ENCODE measurements around the gene RAB38.

RAB38 gene

DNA sequence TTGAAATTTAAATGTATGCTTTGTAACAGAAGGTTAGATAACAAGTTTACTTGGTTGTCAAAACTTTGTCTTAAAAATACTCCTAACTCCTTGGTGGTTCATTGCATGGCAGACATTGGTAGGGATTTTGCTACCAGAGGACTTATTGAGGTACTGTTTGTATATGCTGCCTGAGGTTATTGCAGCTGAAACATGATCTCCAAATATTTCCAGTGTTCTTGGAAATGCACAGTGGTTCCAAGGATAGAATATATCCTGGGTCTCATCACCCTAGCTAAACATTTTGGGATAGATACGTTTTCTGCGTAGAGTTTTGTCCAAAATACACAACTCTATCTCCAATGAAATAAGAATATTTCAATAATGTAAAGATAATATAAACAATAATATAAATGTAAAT, 109.2 kb downstream of the RAB38 start:
- no peak for DNase-seq
- H3K27me3 Mint-ChIP-seq: peaks cover 21 to 26% of the 10 kb centered on the region in 2 donors
- H3K4me3 Mint-ChIP-seq: no peak overlapping the region
- no peaks in the 10 kb centered on the region for H3K4me1 Mint-ChIP-seq (ENCODE audit: low read depth in 2 of 2)
- H3K27ac Mint-ChIP-seq: no peak overlapping the region
- no peaks in the 10 kb centered on the region for H3K9me3 Mint-ChIP-seq
- no peak for ATAC-seq (replicated peaks)
- H3K36me3 Mint-ChIP-seq (ENCODE audit: insufficient read depth): no peaks in the 10 kb centered on the region

DNA sequence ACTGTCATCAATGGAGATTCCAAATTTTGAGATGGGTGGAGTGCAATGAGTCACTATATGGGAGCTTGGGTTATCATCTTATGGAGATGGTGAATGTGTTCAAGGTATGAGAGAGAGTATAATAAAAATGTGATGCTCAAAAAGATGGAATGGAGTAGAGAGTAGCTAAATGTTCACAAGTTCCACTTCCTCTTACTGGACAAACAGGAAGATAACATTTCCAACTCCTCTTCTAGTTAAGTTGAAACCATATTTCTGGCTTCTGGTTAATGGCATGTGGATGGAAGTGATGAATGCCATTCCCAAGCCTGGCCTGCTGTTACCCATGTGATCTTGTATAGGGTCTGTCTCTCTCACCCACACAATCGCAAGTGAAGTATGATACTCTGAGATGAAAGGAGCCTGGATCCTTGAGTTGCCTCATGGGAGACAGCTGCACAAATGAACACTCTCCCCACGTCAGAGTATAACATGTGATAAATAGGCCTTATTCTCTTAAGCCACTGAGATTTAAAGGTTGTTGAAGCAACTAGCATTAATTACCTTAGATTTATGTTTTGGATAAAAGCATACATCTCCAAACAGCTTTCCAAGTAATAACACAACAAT, 111.0 kb downstream of the RAB38 start:
- no peaks in the 10 kb centered on the region for H3K4me1 Mint-ChIP-seq (ENCODE audit: low read depth in 2 of 2)
- no peaks in the 10 kb centered on the region for H3K36me3 Mint-ChIP-seq (ENCODE audit: insufficient read depth)
- DNase-seq: no peak
- no peak overlapping the region for H3K27ac Mint-ChIP-seq
- peaks cover 13 to 16% of the 10 kb centered on the region in 2 donors for H3K27me3 Mint-ChIP-seq
- no peak for ATAC-seq (replicated peaks)
- no peak overlapping the region for H3K4me3 Mint-ChIP-seq
- H3K9me3 Mint-ChIP-seq: no peaks in the 10 kb centered on the region

Data from effector memory CD8-positive, alpha-beta T cell (primary cell).